GM12878 (cell line): ENCODE results near the gene FAM83D. TPM values are rescaled to one million over a fixed set of nuclear protein-coding genes. Genes with fewer than 3 reads are reported as not detected.

Source experiments
- BACH1 ChIP-seq: fragments of 450-650 bp; IDR thresholded peaks from 2 replicates; pipeline ENCODE4 v1.6.1; 2017; ENCODE audit warnings: mild to moderate bottlenecking, borderline replicate concordance
- BMI1 ChIP-seq: fragments of 450-650 bp; IDR thresholded peaks from 2 replicates; pipeline ENCODE4 v1.6.1; 2016; ENCODE audit warnings: mild to moderate bottlenecking, moderate library complexity, borderline replicate concordance
- CHD2 ChIP-seq: IDR thresholded peaks from 2 replicates; pipeline ENCODE4 v1.6.1; 2011; ENCODE audit warnings: low read depth, low read length, improper control_type of control experiment, borderline replicate concordance
- CREB1 ChIP-seq: IDR thresholded peaks from 2 replicates; pipeline ENCODE4 v1.6.1; 2012; ENCODE audit warnings: low read depth, mild to moderate bottlenecking, inconsistent platforms
- ESRRA ChIP-seq: IDR thresholded peaks from 2 replicates; pipeline ENCODE4 v1.6.1; 2012; ENCODE audit warnings: mild to moderate bottlenecking, low read length, improper control_type of control experiment
- FOXM1 ChIP-seq: IDR thresholded peaks from 2 replicates; pipeline ENCODE4 v1.6.1; 2012; ENCODE audit warnings: low read depth, mild to moderate bottlenecking, inconsistent platforms, low read length, moderate library complexity
- IRF4 ChIP-seq: IDR thresholded peaks from 2 replicates; pipeline ENCODE4 v1.6.1; 2011; ENCODE audit warnings: low read depth, low read length
- KAT2A ChIP-seq: conservative IDR thresholded peaks from 2 replicates; pipeline ENCODE4 v1.6.1; 2011; ENCODE audit warnings: low read depth, low read length; ENCODE audit not compliant: control insufficient read depth
- KDM1A ChIP-seq: fragments of 200-600 bp; sonication (generic); IDR thresholded peaks from 2 replicates; pipeline ENCODE4 v1.6.1; 2016; ENCODE audit warnings: borderline replicate concordance
- MYB ChIP-seq: fragments of 150-350 bp; IDR thresholded peaks from 2 replicates; pipeline ENCODE4 v1.6.1; 2014; ENCODE audit warnings: mild to moderate bottlenecking, low read depth, low read length, borderline replicate concordance
- NBN ChIP-seq: fragments of 450-650 bp; IDR thresholded peaks from 2 replicates; pipeline ENCODE4 v1.6.1; 2016
- RELA ChIP-seq: fragments of 450-650 bp; IDR thresholded peaks from 2 replicates; pipeline ENCODE4 v1.8.0; 2014; ENCODE audit warnings: borderline replicate concordance; ENCODE audit not compliant: partially characterized antibody
- TAF1 ChIP-seq: IDR thresholded peaks from 2 replicates; pipeline ENCODE4 v1.6.1; 2011; ENCODE audit warnings: mild to moderate bottlenecking, low read depth, low read length, borderline replicate concordance
- TCF12 ChIP-seq: IDR thresholded peaks from 2 replicates; pipeline ENCODE4 v1.6.1; 2011; ENCODE audit warnings: low read depth, mild to moderate bottlenecking, low read length
- TCF7 ChIP-seq: IDR thresholded peaks from 2 replicates; pipeline ENCODE4 v1.6.1; 2014; ENCODE audit warnings: antibody characterized with exemption, borderline replicate concordance
- WRNIP1 ChIP-seq: IDR thresholded peaks from 2 replicates; pipeline ENCODE4 v1.6.1; 2011; ENCODE audit warnings: low read depth, low read length, improper control_type of control experiment, borderline replicate concordance
- polyA plus RNA-seq, 11 experiments: library from polyadenylated mRNA; depleted of rRNA in 4 of 11; unstranded in 6 of 11; stranded (reverse) in 5 of 11; fragments of >200 nt; fragmentation: Nextera tagmentation in 4 of 11; fragmentation: Illumina TruSeq in 1 of 11; extraction: Ambion mirVana in 4 of 11; extraction: Trizol in 1 of 11; gene quantifications; 1 replicate in 1 of 11; 2 replicates in 10 of 11; pipeline versions ENCODE4 v1.2.1 to v1.2.3, GENCODE V29; 2011 to 2016; ENCODE audit warnings: inconsistent platforms in 2 of 11, missing spikeins in 2 of 11, low read depth in 1 of 11
- total RNA-seq, 4 experiments: library from RNA; depleted of rRNA in 3 of 4; stranded (reverse); fragments of >200 nt in 3 of 4; fragmentation: Illumina TruSeq in 1 of 4; extraction: Trizol in 1 of 4; gene quantifications; 2 replicates each; pipeline versions ENCODE4 v1.2.1 to v1.2.3, GENCODE V29; 2013 to 2021
- TF ChIP-seq, protein P1 (sequence below): IDR thresholded peaks from 2 replicates; pipeline ENCODE4 v1.6.1; 2011; ENCODE audit warnings: borderline replicate concordance, low read depth, mild to moderate bottlenecking, moderate library complexity, low read length; ENCODE audit not compliant: insufficient read depth, poor library complexity, severe bottlenecking
- TF ChIP-seq, protein P2 (sequence below): fragments of 150-350 bp; IDR thresholded peaks from 2 replicates; pipeline ENCODE4 v1.6.1; 2016; ENCODE audit warnings: low read depth, low read length
- TF ChIP-seq, protein P3 (sequence below): IDR thresholded peaks from 2 replicates; pipeline ENCODE4 v1.6.1; 2012; ENCODE audit warnings: low read length, inconsistent platforms
- TF ChIP-seq, protein P4 (sequence below): fragments of 450-650 bp; formaldehyde crosslinking; IDR thresholded peaks from 2 replicates; pipeline ENCODE4 v1.4.0; 2022; ENCODE audit warnings: mild to moderate bottlenecking, moderate library complexity

The FAM83D gene
- total and polyA plus RNA-seq, 10 of the 15 experiments (the other 5 are each of a cell fraction or from before 2014, with no cell fraction given), result 4.5 to 34.8 (median 19.2) TPM

DNA sequence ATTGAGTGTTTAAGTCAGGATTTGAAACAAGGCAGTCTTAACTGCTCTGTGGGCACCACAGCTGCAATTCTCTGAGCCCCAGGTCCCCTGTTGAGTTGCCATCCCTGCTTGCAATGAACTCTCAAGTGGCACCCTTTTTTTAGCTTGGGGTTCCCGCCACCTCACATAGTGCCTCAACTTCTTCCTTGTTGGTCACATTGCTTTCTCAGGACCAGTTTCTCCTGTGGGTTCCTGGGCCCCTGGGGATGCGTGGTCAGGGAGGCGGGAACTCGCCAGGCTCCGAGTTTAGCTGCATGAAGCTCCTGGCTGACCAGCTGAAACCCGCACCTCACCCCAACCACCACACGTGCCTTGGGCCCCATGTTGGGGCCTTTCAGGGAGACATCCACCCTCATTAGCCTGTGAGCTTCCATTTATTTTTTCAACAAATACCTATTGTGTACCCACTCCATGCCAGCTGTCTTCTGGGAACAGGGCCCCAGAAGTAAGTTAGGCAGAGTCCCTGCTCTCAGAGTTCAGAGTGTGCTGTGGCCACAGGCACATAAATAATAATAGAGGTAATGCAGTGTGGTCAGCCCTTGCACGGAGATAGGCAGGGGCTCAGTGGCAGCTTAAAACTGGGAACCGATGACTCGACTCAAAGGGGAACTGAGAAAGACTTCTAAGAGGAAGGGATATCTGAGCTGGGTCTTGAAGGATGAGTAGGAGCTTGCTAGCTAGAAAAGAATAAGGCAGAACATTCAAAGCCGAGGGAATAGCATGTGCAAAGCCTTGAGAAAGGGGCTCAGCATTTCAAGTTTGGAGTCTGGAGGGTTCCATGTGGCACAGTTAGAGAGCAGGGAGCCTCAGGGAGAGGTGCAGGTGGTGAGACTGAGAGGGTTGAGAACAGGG is 33.9 kb upstream of the FAM83D start (continued):
- TF ChIP-seq, protein P1, sequence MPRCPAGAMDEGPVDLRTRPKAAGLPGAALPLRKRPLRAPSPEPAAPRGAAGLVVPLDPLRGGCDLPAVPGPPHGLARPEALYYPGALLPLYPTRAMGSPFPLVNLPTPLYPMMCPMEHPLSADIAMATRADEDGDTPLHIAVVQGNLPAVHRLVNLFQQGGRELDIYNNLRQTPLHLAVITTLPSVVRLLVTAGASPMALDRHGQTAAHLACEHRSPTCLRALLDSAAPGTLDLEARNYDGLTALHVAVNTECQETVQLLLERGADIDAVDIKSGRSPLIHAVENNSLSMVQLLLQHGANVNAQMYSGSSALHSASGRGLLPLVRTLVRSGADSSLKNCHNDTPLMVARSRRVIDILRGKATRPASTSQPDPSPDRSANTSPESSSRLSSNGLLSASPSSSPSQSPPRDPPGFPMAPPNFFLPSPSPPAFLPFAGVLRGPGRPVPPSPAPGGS, result peak; percentile 55
- TF ChIP-seq KAT2A, result no peak
- TF ChIP-seq, protein P2, sequence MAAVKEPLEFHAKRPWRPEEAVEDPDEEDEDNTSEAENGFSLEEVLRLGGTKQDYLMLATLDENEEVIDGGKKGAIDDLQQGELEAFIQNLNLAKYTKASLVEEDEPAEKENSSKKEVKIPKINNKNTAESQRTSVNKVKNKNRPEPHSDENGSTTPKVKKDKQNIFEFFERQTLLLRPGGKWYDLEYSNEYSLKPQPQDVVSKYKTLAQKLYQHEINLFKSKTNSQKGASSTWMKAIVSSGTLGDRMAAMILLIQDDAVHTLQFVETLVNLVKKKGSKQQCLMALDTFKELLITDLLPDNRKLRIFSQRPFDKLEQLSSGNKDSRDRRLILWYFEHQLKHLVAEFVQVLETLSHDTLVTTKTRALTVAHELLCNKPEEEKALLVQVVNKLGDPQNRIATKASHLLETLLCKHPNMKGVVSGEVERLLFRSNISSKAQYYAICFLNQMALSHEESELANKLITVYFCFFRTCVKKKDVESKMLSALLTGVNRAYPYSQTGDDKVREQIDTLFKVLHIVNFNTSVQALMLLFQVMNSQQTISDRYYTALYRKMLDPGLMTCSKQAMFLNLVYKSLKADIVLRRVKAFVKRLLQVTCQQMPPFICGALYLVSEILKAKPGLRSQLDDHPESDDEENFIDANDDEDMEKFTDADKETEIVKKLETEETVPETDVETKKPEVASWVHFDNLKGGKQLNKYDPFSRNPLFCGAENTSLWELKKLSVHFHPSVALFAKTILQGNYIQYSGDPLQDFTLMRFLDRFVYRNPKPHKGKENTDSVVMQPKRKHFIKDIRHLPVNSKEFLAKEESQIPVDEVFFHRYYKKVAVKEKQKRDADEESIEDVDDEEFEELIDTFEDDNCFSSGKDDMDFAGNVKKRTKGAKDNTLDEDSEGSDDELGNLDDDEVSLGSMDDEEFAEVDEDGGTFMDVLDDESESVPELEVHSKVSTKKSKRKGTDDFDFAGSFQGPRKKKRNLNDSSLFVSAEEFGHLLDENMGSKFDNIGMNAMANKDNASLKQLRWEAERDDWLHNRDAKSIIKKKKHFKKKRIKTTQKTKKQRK, result no peak
- TF ChIP-seq FOXM1, result peak; percentile 92
- TF ChIP-seq RELA, result no peak
- TF ChIP-seq CHD2, result no peak; the same call in 1 of the 2 replicates
- 0 out of 2 replicates have a peak, but pooled peaks have one; percentile 46 for TF ChIP-seq WRNIP1
- TF ChIP-seq, protein P3, sequence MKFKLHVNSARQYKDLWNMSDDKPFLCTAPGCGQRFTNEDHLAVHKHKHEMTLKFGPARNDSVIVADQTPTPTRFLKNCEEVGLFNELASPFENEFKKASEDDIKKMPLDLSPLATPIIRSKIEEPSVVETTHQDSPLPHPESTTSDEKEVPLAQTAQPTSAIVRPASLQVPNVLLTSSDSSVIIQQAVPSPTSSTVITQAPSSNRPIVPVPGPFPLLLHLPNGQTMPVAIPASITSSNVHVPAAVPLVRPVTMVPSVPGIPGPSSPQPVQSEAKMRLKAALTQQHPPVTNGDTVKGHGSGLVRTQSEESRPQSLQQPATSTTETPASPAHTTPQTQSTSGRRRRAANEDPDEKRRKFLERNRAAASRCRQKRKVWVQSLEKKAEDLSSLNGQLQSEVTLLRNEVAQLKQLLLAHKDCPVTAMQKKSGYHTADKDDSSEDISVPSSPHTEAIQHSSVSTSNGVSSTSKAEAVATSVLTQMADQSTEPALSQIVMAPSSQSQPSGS, result peak; percentile 90; the same call in 1 of the 2 replicates
- TF ChIP-seq CREB1, result peak; percentile 64
- no peak for TF ChIP-seq TAF1
- TF ChIP-seq BMI1, result no peak
- TF ChIP-seq, protein P4, sequence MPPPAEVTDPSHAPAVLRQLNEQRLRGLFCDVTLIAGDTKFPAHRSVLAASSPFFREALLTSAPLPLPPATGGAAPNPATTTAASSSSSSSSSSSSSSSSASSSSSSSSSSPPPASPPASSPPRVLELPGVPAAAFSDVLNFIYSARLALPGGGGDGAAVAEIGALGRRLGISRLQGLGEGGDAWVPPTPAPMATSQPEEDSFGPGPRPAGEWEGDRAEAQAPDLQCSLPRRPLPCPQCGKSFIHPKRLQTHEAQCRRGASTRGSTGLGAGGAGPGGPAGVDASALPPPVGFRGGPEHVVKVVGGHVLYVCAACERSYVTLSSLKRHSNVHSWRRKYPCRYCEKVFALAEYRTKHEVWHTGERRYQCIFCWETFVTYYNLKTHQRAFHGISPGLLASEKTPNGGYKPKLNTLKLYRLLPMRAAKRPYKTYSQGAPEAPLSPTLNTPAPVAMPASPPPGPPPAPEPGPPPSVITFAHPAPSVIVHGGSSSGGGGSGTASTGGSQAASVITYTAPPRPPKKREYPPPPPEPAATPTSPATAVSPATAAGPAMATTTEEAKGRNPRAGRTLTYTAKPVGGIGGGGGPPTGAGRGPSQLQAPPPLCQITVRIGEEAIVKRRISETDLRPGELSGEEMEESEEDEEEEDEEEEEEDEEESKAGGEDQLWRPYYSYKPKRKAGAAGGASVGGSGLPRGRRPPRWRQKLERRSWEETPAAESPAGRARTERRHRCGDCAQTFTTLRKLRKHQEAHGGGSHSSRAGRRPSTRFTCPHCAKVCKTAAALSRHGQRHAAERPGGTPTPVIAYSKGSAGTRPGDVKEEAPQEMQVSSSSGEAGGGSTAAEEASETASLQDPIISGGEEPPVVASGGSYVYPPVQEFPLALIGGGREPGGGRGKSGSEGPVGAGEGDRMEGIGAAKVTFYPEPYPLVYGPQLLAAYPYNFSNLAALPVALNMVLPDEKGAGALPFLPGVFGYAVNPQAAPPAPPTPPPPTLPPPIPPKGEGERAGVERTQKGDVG, result no peak
- TF ChIP-seq TCF12, result 0 out of 2 replicates have a peak, but pooled peaks have one; percentile 70
- TF ChIP-seq MYB, result no peak
- peak; percentile 17; the same call in 1 of the 2 replicates for TF ChIP-seq BACH1
- no peak for TF ChIP-seq ESRRA
- TF ChIP-seq KDM1A, result no peak
- TF ChIP-seq IRF4, result peak; percentile 90
- TF ChIP-seq TCF7, result no peak
- peak; percentile 37; the same call in 1 of the 2 replicates for TF ChIP-seq NBN
